PC-3 (cell line): ENCODE measurements around the gene AKAP9. TPM values are rescaled to one million over a fixed set of nuclear protein-coding genes. Genes with fewer than 3 reads are reported as not detected.

Source experiments
- ATAC-seq: fragments of 200-7000 bp; cut with Tn5 transposase; 2 replicates; pipeline ENCODE4 v1.9.1; 2020; ENCODE audit warnings: mild to moderate bottlenecking, moderate library complexity
- BruUV-seq: library from RNA; stranded (reverse); fragments of 400-500 nt; replicated peaks from 2 replicates; lab custom pipeline; 2021; lab: Mats Ljungman, UMichigan
- CTCF ChIA-PET: fragments of 300-600 bp; sonication (Branson Sonifier 250); formaldehyde crosslinking; loops from one replicate; lab custom pipeline; 2022; ENCODE audit warnings: antibody characterized with exemption; lab: Charles Lee
- POLR2A ChIA-PET: fragments of 300-600 bp; sonication (Branson Sonifier 250); formaldehyde crosslinking; loops from one replicate; lab custom pipeline; 2022; ENCODE audit warnings: antibody characterized with exemption; ENCODE audit not compliant: unreplicated experiment; lab: Charles Lee
- DNase-seq: peaks from one replicate; pipeline ENCODE4 v3.0.0-alpha.2; 2015
- H2AFZ ChIP-seq: fragments of 300-600 bp; sonication (generic); 2 replicates; pipeline ENCODE4 v1.6.0; 2016; ENCODE audit warnings: antibody characterized with exemption, low read length
- H3F3A ChIP-seq: fragments of 300-600 bp; sonication (generic); one replicate; pipeline ENCODE4 v1.6.0; 2017; ENCODE audit warnings: antibody characterized with exemption, low read length, control low read depth, mild to moderate bottlenecking; ENCODE audit not compliant: unreplicated experiment
- H3K27ac ChIP-seq: fragments of 300-600 bp; sonication (generic); 2 replicates; pipeline ENCODE4 v1.5.1; 2016; ENCODE audit warnings: mild to moderate bottlenecking, low read length
- H3K27me3 ChIP-seq: fragments of 300-600 bp; sonication (generic); 2 replicates; pipeline ENCODE4 v1.6.1; 2016; ENCODE audit warnings: low read length, mixed read lengths
- H3K36me3 ChIP-seq: fragments of 300-600 bp; sonication (generic); 2 replicates; pipeline ENCODE4 v1.6.1; 2016; ENCODE audit warnings: low read depth, mixed run types, low read length, mixed read lengths
- H3K4me1 ChIP-seq: fragments of 300-600 bp; sonication (generic); 2 replicates; pipeline ENCODE4 v1.5.1; 2016; ENCODE audit warnings: low read length; ENCODE audit not compliant: insufficient read depth
- H3K4me2 ChIP-seq: fragments of 300-600 bp; sonication (generic); 2 replicates; pipeline ENCODE4 v1.6.0; 2016; ENCODE audit warnings: low read length
- H3K4me3 ChIP-seq: fragments of 300-600 bp; sonication (generic); 2 replicates; pipeline ENCODE4 v1.5.1; 2016; ENCODE audit warnings: mild to moderate bottlenecking, low read length, mixed read lengths
- H3K79me2 ChIP-seq: fragments of 300-600 bp; sonication (generic); 2 replicates; pipeline ENCODE4 v1.6.1; 2017; ENCODE audit warnings: low read length, mixed read lengths
- H3K9ac ChIP-seq: fragments of 300-600 bp; sonication (generic); 2 replicates; pipeline ENCODE4 v1.6.0; 2016; ENCODE audit warnings: mild to moderate bottlenecking, low read length
- H3K9me2 ChIP-seq: fragments of 300-600 bp; sonication (generic); replicated peaks from 2 replicates; pipeline ENCODE4 v1.6.1; 2016; ENCODE audit warnings: mixed run types, low read length, mixed read lengths
- H3K9me3 ChIP-seq: fragments of 300-600 bp; sonication (generic); 2 replicates; pipeline ENCODE4 v1.6.1; 2016; ENCODE audit warnings: low read length, mixed read lengths
- H4K20me1 ChIP-seq: fragments of 300-600 bp; sonication (generic); 2 replicates; pipeline ENCODE4 v1.6.1; 2016; ENCODE audit warnings: low read length, mixed read lengths
- EZH2 ChIP-seq: fragments of 300-600 bp; sonication (generic); IDR thresholded peaks from one replicate; pipeline ENCODE4 v1.6.1; 2017; ENCODE audit warnings: antibody characterized with exemption, mild to moderate bottlenecking, low read length; ENCODE audit not compliant: unreplicated experiment
- EZH2phosphoT487 ChIP-seq: fragments of 300-600 bp; sonication (generic); IDR thresholded peaks from 2 replicates; pipeline ENCODE4 v1.6.1; 2018; ENCODE audit warnings: mild to moderate bottlenecking, antibody characterized with exemption, low read length, borderline replicate concordance
- intact Hi-C: fragments of 100-400 bp; cut with micrococcal nuclease; formaldehyde crosslinking; loops from 2 replicates; pipeline ENCODE4 v1.9.0; 2023
- total RNA-seq: library from RNA; depleted of rRNA; stranded (reverse); fragments of >200 nt; gene quantifications from 2 replicates; pipeline ENCODE4 v1.2.3, GENCODE V29; 2014
- TF ChIP-seq, protein P1 (sequence below): fragments of 300-600 bp; sonication (generic); conservative IDR thresholded peaks from 2 replicates; pipeline ENCODE4 v1.5.1; 2017; ENCODE audit warnings: antibody characterized with exemption, low read depth, mild to moderate bottlenecking, low read length

AKAP9 gene
- total RNA-seq, 1 experiment from 2014 or later: 24.9 TPM

DNA sequence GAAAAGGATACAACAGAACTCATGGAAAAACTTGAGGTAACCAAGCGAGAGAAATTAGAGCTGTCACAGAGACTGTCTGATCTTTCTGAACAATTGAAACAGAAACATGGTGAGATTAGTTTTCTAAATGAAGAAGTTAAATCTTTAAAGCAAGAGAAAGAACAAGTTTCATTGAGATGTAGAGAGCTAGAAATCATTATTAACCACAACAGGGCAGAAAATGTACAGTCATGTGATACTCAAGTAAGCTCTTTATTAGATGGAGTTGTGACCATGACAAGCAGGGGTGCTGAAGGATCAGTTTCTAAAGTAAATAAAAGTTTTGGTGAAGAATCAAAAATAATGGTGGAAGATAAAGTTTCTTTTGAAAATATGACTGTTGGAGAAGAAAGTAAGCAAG, 62.1 kb downstream of the AKAP9 start:
- H3K9me3 ChIP-seq: no peaks in the 10 kb centered on the region
- ATAC-seq (no peak), DNase-seq (no peak)
- TF ChIP-seq EZH2phosphoT487 (no peak), EZH2 (no peak)
- TF ChIP-seq, protein P1, sequence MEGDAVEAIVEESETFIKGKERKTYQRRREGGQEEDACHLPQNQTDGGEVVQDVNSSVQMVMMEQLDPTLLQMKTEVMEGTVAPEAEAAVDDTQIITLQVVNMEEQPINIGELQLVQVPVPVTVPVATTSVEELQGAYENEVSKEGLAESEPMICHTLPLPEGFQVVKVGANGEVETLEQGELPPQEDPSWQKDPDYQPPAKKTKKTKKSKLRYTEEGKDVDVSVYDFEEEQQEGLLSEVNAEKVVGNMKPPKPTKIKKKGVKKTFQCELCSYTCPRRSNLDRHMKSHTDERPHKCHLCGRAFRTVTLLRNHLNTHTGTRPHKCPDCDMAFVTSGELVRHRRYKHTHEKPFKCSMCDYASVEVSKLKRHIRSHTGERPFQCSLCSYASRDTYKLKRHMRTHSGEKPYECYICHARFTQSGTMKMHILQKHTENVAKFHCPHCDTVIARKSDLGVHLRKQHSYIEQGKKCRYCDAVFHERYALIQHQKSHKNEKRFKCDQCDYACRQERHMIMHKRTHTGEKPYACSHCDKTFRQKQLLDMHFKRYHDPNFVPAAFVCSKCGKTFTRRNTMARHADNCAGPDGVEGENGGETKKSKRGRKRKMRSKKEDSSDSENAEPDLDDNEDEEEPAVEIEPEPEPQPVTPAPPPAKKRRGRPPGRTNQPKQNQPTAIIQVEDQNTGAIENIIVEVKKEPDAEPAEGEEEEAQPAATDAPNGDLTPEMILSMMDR: no peak
- peaks cover 2% of the 10 kb centered on the region; the same call in 1 of the 2 replicates for H3K36me3 ChIP-seq
- no peaks in the 10 kb centered on the region for H3K4me1 ChIP-seq
- BruUV-seq: no TSS peak
- H3K9me2 ChIP-seq: no peaks in the 10 kb centered on the region
- H3K27me3 ChIP-seq: no peaks in the 10 kb centered on the region
- no peaks in the 10 kb centered on the region for H3F3A ChIP-seq
- no peak overlapping the region for H3K4me3 ChIP-seq
- no peaks in the 10 kb centered on the region for H3K79me2 ChIP-seq
- POLR2A ChIA-PET: no interaction called here
- intact Hi-C loops: no loop called here
- H4K20me1 ChIP-seq: no peaks in the 10 kb centered on the region
- no peak overlapping the region for H2AFZ ChIP-seq
- no peak overlapping the region for H3K27ac ChIP-seq
- CTCF ChIA-PET: interaction anchor here (0.6 kb wide), 1 partner anchor 44 kb away, joined by 3 read pairs; no protein-coding TSS in a partner anchor
- no peak overlapping the region for H3K4me2 ChIP-seq
- H3K9ac ChIP-seq: no peak overlapping the region

DNA sequence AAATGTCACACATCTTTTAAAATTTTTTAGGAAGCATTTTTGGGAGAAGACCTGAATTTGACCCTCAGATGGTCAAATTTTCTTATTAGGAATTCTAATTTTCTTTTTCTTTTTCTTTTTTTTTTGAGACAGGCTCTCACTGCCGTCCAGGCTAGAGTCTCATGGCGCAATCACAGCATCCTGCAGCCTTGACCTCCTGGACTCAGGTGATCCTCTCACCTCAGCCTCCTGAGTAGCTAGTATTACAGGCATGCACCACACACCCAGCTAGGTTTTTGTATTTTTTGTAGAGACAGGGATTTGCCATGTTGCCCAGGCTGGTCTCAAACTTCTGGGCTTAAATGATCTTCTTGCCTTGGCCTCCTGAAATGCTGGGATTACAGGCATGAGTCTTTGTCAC, 65.4 kb downstream of the AKAP9 start:
- Histone ChIP-seq H3K9me3 (no peaks in the 10 kb centered on the region), H3K27ac (no peak overlapping the region), H3K79me2 (no peaks in the 10 kb centered on the region), H3K4me2 (no peak overlapping the region), H4K20me1 (no peaks in the 10 kb centered on the region), H2AFZ (no peak overlapping the region), H3K9me2 (no peaks in the 10 kb centered on the region), H3K4me1 (0 out of 2 replicates have a peak, but pooled peaks cover 3% of the 10 kb centered on the region), H3K4me3 (no peak overlapping the region), H3K27me3 (no peaks in the 10 kb centered on the region), H3K36me3 (peaks cover 2% of the 10 kb centered on the region; the same call in 1 of the 2 replicates), H3K9ac (no peak overlapping the region), H3F3A (peaks cover 4% of the 10 kb centered on the region)
- no peak for DNase-seq
- BruUV-seq: no TSS peak
- CTCF ChIA-PET: no interaction called here
- no peak for ATAC-seq
- POLR2A ChIA-PET: no interaction called here
- intact Hi-C loops: no loop called here
- no peak for TF ChIP-seq EZH2
- TF ChIP-seq EZH2phosphoT487: no peak
- TF ChIP-seq, protein P1: no peak

DNA sequence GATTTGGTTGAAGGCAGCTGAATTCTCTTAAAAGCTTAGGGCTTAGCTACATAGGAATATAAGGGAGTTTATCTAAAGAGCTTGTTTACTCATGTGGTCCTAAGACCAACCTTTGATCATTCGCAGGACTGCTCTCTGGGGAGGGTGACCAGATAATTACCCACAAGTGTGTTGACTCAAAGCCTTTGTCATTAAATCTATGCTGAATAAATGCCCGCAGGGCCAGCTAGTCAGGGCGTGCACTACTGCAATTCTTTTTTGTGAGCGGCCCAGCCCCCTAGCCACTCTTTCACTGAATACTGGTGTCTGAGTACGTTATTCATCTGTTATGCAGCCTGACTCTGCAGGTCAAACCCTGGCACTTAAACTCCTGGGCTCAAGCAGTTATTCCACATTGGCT, 69.6 kb downstream of the AKAP9 start:
- no peaks in the 10 kb centered on the region for H3K36me3 ChIP-seq
- CTCF ChIA-PET: no interaction called here
- no peak for TF ChIP-seq EZH2phosphoT487
- TF ChIP-seq, protein P1: no peak
- no peak for TF ChIP-seq EZH2
- H3K27ac ChIP-seq: peak overlapping the region; percentile 23; the same call in 1 of the 2 replicates
- ATAC-seq: peak; percentile 91
- no peaks in the 10 kb centered on the region for H3K9me2 ChIP-seq
- POLR2A ChIA-PET: interaction anchor here (0.5 kb wide), 1 partner anchor 13 kb away, joined by 4 read pairs; no protein-coding TSS in a partner anchor
- no peaks in the 10 kb centered on the region for H3K27me3 ChIP-seq
- no peak overlapping the region for H2AFZ ChIP-seq
- 0 out of 2 replicates have a peak, but pooled peaks cover 3% of the 10 kb centered on the region for H3K4me1 ChIP-seq
- peaks cover 4% of the 10 kb centered on the region for H3F3A ChIP-seq
- H3K9ac ChIP-seq: no peak overlapping the region
- intact Hi-C loops: no loop called here
- H3K4me3 ChIP-seq: no peak overlapping the region
- BruUV-seq: no TSS peak
- H3K79me2 ChIP-seq: no peaks in the 10 kb centered on the region
- H4K20me1 ChIP-seq: no peaks in the 10 kb centered on the region
- H3K9me3 ChIP-seq: no peaks in the 10 kb centered on the region
- peak; percentile 80 for DNase-seq
- H3K4me2 ChIP-seq: no peak overlapping the region
